Gastrocnemius medialis (tissue), 4 donors: ENCODE data around the gene TDRD3.

Source experiments
- POLR2A ChIP-seq, 2 donors: fragments of 450-650 bp; IDR thresholded peaks; one replicate each; pipeline ENCODE4 v1.6.1; 2017; ENCODE audit warnings: antibody characterized with exemption in 2 of 2, mild to moderate bottlenecking in 2 of 2, moderate library complexity in 2 of 2
- TF ChIP-seq, protein P1 (sequence below), 5 experiments: fragments of 450-650 bp in 3 of 5; fragments of 200-600 bp in 2 of 5; sonication (generic) in 2 of 5; IDR thresholded peaks in 4 of 5; conservative IDR thresholded peaks in 1 of 5; 1 replicate in 4 of 5; 2 replicates in 1 of 5; pipeline ENCODE4 v1.5.1; 2016 to 2019; ENCODE audit warnings: antibody characterized with exemption in 5 of 5, mild to moderate bottlenecking in 3 of 5, moderate library complexity in 3 of 5

DNA sequence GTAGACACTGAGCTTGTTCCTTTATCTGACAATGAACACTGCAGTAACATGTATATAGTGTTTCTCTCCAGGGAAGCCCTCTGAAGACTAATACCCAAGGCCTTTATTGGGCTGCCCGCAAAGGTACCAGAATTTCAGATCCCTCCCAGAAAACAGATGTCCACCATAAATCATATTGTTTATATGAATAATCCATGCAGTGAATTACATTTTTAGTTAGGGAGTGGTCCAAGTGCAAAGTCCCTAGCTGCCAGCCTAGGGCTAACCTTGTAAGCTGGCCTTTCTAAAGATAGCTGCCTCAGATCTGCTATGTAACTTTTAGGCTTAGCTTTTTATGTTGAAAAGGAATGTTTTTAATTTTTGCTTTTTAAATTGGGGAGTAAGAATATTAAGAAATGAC is 44.7 kb downstream of the TDRD3 start:
- TF ChIP-seq, protein P1, sequence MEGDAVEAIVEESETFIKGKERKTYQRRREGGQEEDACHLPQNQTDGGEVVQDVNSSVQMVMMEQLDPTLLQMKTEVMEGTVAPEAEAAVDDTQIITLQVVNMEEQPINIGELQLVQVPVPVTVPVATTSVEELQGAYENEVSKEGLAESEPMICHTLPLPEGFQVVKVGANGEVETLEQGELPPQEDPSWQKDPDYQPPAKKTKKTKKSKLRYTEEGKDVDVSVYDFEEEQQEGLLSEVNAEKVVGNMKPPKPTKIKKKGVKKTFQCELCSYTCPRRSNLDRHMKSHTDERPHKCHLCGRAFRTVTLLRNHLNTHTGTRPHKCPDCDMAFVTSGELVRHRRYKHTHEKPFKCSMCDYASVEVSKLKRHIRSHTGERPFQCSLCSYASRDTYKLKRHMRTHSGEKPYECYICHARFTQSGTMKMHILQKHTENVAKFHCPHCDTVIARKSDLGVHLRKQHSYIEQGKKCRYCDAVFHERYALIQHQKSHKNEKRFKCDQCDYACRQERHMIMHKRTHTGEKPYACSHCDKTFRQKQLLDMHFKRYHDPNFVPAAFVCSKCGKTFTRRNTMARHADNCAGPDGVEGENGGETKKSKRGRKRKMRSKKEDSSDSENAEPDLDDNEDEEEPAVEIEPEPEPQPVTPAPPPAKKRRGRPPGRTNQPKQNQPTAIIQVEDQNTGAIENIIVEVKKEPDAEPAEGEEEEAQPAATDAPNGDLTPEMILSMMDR (IDR thresholded peaks at IDR 0.05 in 4 of 5, conservative IDR thresholded peaks at IDR 0.05 in 1 of 5): no peak
- TF ChIP-seq POLR2A (IDR thresholded peaks at IDR 0.05): no peak
